NCI-H146 (cell line): Measurements from ENCODE around the gene DAB1.

ENCODE experiments used
- DNase-seq: peaks from one replicate; lab custom pipeline; 2025; lab: John Stamatoyannopoulos, UW

DAB1 gene

GRCh38 chr1:57316291-57316690, 107.6 kb downstream of the DAB1 start:
- no peak for DNase-seq

DNA sequence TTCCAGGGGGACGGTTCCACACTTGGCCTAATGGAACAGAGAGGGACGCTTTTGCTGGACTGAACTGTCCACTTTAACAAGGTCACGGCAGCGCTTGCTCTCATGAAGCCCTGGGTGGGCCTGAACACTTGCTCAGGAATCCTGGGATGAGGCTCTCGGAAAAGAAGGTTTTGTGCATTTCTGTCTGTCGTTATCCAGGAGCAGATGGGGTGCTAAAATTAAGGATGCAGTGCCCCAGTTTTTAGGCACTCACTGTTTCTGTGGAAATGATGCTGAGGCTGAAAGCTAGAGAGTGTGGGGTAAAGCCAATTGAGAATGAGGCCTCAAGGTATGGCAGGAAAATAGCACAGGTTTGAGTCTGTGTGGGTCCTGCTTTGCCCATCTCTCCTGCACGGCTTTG, 111.0 kb downstream of the DAB1 start:
- no peak for DNase-seq

DNA sequence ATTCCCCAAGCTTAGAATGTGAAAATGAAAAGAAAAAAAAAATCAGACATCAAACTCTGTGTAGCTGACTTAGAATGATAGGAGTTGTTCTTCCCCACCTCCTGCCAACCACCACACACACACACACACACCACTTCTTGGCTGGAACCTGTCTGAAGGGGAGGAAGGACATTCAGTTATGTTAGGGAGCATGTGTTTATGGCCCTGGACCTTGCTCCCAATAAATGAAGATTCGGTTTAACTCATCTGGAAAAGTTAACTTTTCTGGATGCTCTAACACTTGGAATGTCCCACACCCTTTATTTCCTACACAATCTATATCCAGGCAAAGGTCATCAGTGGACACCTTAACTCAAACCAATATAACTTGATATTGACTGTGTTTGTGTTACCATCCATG, 112.4 kb downstream of the DAB1 start:
- DNase-seq = no peak

DNA sequence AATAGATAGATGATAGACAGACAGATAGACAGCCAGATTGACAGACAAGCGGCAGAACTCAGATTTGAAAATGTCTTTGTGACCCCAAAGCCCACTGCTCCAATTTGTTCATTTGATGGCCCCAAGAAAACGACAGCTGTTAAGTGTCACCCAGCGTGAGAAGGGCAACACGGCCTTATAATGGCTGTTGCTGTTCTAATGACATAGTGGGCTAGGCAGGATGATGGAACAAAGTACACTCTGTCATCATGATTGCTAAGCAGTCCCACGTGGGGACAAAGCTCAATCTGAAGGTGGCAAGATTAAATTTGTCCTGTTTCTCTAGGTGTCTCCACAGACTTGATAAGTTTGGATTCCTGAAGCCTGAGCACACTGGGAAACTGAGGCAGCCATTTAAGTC, 112.9 kb downstream of the DAB1 start:
- no peak for DNase-seq

DNA sequence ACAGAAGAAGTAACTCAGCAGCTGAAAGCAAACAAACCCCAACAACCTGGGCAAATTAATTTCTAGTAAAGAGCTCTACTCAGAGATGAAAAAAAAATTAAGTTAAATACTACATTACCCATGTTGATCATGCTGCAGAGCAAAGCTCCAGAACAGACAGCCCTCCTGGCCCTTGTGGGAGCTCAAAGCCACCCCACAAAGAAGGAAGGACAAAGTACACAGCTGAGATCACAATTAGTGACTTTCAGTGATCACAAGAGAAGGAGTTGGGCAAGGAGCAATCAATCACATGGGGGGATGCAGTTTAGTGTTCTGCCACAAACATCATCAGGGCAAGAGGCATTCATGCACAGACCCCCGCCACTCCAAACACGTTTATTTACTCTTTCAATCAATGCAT, 114.2 kb downstream of the DAB1 start:
- no peak for DNase-seq

- DNase-seq = peak; percentile 1
Observed at GRCh38 chr1:57307392-57308170, 116.3 kb downstream of the DAB1 start.

- DNase-seq = no peak
Observed at GRCh38 chr1:57304591-57304990, 119.3 kb downstream of the DAB1 start.

DNA sequence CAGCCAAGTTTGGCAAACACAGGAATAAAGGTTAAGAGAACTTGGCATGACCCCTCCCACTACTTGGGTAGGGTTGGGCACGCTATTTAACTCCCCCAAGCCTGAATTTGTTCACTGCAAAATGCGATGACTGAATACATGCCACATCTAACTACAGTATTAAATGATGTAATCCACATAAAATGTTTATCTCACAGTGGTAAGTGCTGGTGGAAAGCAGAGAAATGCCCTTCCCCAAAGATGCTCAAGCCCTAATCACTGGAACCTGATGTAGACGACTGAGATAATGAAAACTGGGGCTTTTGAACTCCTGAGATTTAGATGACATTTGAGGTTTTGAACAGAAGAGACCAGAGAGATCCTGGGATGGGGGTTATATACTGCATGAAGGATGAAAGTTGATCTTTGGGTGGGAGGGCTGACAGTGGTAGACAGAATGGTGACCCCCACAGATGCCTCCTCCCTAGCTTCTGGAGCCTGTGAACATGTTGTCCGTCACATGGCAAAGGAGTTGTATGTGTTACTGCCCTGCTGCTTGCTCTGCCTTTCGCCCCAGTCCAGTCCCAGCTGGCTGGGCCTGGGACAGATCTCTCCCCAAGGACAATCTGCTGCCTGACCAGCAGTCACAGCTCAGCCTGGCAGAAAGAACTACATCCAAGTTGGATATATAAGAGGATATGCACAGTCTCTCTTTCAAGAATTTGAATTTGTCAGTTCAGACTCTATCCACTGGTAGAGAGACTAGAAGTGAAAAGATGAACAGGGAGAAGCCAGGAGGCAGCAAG, 120.9 kb downstream of the DAB1 start:
- DNase-seq = no peak

GRCh38 chr1:57300186-57300585, 123.7 kb downstream of the DAB1 start:
- no peak for DNase-seq

- DNase-seq = no peak
Observed at GRCh38 chr1:57296726-57297250, 127.1 kb downstream of the DAB1 start.

DNA sequence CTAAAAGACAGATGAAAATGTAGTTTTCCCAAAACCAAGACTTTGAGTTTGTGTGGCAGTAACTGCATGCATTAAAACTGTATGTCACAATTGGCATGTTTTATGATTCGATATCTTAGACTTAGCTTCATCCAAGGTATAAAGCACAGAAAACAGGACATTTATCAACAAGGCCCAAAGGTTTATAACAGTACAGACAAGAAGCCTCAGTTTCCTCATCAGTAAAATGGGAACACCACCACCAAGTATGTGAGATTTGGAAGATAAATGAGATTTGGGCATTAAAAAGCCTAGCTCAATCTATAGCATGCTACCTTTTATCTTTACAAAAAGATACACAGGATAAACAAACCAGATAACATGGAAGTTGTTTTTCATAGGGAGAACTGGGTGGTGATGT, 128.5 kb downstream of the DAB1 start:
- DNase-seq = no peak

- no peak for DNase-seq
Observed at GRCh38 chr1:57294177-57294576, 129.7 kb downstream of the DAB1 start.

- no peak for DNase-seq
Observed at GRCh38 chr1:57293214-57293613, 130.6 kb downstream of the DAB1 start.

- DNase-seq = no peak
Observed at GRCh38 chr1:57289781-57290180, 134.1 kb downstream of the DAB1 start.

- DNase-seq = no peak
Observed at GRCh38 chr1:57285992-57286391, 137.9 kb downstream of the DAB1 start.

DNA sequence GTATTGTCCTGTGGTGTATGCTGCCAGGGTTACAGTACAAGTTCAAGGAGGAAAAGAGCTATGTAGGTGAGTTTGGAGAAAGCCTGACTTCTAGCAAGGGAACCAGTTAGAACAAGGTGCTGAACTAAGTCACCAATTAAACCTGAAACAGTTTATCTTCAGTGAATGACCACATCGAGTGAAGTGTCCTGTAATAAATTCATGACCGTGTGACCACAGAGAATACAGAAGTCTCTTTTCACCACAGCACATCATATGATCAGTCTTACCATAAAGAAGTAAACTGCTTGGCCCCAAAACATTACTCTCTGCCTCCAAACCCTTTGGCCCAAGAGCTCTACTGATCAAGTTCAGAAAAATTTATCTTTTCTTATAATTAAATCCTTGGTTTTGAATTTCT, 141.4 kb downstream of the DAB1 start:
- no peak for DNase-seq

- no peak for DNase-seq
Observed at GRCh38 chr1:57281324-57281723, 142.5 kb downstream of the DAB1 start.

DNA sequence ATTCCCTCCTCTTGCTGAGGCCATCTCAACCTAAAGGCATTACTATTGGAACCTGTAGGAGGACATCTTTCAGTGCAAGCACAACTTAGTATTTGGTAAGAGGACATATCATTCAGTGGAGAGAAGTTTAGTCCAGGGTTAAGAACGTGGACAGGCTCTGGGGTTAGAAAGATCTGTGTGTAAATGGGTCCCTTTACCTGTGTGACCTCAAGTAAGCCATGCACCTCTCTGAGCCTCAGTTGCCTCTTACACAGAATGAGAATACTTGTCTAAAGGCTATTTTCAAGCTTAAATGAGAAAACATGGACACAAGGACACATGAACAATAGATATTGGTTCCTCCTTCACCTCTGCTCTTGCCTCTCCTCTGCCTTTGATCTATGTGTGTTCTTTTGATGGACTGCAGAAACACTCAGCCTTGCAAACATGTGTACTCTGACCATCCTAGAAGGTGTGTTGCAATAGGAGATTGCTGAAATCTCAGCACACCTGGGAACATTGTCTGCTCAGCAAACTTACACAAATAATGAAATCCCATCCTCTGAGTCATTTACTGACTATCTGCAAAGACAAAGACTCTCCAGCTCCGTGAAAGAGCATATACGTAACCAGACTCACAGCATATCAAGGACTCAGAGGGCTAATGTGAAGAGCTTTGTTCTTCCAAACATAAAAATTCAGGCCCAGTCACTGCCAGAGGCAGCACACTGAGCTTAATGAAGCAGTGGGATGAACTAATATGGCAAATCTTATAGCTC, 143.8 kb downstream of the DAB1 start:
- DNase-seq = no peak

DNA sequence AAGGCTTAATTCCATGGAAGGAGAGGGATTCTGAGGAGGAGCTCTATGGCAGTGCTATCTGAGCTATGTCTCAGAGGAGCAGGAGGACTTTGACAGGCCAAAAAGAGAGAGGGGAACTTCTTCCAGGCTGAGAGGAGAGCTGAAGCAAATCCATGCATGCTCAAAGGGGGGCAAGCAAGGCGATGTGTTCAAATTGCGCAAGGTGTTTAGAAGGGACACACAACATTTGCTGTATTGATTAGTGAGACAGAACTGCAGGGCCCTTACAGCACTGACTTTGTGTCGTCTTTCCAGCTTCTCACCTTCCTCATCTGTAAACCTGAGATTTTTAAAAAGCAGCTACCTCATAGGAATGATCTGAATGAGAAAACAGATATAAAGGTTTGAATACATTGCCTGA, 145.3 kb downstream of the DAB1 start:
- DNase-seq = no peak

GRCh38 chr1:57277681-57278080, 146.2 kb downstream of the DAB1 start:
- DNase-seq = no peak

DNA sequence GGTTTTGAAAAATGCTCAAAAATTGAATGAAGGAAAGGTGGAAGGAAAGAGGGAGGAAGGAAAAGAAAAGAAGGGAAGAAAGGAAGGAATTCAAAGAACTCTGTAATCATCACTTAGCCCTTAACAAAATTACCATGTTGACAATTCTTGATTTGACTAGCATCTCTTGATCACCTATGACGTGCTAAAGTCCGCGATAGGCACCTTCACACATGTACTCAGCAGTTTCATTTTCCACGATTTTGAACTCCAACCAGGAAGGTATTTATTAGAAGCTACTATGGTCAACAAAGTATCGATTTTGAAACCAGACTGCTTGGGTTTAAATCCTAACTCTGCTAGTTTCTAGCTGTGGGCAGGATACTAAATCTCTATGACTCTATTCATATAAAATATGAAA, 146.9 kb downstream of the DAB1 start:
- DNase-seq = no peak

- no peak for DNase-seq
Observed at GRCh38 chr1:57272601-57273000, 151.3 kb downstream of the DAB1 start.

GRCh38 chr1:57272150-57272549, 151.7 kb downstream of the DAB1 start:
- no peak for DNase-seq
